NCI-H510A treated with DMSO at 0.1 percent for 48 hours (cell line): ENCODE results near the gene EVA1C.
"Not testable (repeated sequence)": the region's sequence is repeated elsewhere in the genome, so short reads cannot be mapped to it uniquely, and the experiment has no call there.

Experiments
- DNase-seq: peaks from one replicate; lab custom pipeline; 2025; lab: John Stamatoyannopoulos, UW

The EVA1C gene

GRCh38 chr21:32462564-32462963, 50.1 kb downstream of the EVA1C start:
- not testable (repeated sequence) for DNase-seq

GRCh38 chr21:32463367-32463766, 50.9 kb downstream of the EVA1C start:
- no peak for DNase-seq

GRCh38 chr21:32463889-32464300, 51.4 kb downstream of the EVA1C start:
- no peak for DNase-seq

DNA sequence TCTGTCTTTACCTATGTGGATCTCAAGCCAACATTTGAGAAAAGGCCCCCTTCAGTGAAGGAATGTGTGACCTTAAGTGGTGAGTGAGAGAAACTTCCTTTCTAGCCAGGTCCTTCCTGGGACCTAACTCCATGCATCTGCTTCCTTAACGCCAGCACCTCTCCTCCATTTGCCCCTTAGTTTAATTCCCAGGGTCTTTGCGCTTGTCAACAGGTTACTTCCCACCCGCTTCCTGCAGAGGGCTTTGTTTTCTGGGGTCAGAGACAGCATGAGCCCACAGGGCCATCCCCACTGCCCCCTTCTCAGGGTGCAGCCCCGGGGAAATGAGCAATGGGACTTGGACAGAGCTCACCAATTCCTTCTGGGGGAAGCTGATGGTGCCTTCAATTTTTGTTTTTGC, 54.8 kb downstream of the EVA1C start:
- DNase-seq: no peak

- no peak for DNase-seq
Observed at GRCh38 chr21:32468681-32469111, 56.2 kb downstream of the EVA1C start.

GRCh38 chr21:32469628-32470027, 57.1 kb downstream of the EVA1C start:
- DNase-seq: no peak

- DNase-seq: no peak
Observed at GRCh38 chr21:32470206-32470605, 57.7 kb downstream of the EVA1C start.

DNA sequence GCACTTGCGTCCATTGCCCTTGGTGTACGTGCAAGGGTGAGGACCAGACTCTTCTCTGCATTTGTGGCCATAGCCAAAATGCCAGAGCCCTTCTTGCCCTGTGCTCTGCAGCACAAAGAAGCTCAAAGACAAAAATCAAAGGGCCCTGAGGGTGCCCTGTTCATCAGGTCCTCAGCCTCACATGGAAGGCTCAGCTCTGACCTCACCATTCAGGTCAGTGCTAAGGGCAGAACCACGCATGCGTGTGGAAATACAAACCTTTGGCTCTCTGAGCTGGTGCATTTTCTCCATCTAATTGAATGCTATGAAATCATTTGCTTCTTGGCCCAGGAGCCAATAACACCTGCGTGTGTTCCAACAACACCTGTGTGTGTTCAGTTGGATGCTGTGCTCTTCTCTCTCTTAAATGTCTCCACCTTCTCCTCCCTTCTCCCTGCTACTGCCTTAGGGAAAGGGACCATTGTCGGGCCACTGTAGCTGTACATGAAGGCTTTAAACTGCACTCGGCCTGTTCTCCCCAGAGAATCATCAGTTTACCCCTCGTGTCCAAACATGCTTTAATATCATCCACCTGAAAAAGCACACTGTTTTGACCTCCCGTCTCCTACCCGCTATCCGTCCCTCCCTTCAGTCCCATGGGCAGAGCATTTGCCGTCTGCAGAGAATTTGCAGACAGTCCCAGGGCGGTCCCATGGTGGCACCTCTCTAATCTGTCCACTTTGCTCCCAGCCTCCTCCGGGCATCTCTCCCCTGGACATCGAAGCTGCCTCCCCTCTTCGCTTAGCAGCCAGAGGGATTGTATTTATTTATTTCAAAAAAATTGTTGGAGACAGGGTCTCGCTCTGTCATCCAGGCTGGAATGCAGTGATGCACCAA, 60.6 kb downstream of the EVA1C start:
- no peak for DNase-seq

- no peak for DNase-seq
Observed at GRCh38 chr21:32474179-32475059, 61.9 kb downstream of the EVA1C start.

DNA sequence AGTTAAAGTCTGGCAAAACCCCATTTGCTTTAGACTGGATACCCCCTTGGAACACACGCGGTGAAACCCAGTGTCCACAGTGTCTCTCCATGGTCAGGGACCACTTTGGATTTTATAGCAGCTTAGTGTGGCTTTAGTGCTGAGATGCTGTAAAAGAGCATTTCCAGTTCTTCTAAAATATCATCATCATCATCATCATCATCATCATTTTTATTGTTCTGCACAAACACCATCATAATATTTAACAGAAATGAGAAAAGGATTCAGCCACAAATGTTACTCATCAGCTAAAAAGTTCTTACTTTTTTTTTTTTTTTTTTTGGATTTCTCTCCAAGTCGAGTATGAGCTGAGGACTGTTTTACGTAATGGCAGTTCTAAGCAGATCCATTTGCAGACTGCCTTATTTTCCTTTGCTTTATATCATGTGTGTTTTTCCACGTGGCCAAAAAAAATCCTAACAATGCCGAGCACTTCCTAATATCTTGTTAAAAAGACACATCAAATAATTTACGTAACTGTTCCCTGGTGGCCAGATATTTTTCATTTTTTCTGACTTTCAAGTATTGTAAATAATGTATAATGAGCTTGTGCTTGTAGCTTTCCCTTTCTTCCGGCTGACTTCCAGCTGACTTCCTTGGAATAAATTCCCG, 62.8 kb downstream of the EVA1C start:
- no peak for DNase-seq

- DNase-seq: no peak
Observed at GRCh38 chr21:32476661-32477423, 64.3 kb downstream of the EVA1C start.

DNA sequence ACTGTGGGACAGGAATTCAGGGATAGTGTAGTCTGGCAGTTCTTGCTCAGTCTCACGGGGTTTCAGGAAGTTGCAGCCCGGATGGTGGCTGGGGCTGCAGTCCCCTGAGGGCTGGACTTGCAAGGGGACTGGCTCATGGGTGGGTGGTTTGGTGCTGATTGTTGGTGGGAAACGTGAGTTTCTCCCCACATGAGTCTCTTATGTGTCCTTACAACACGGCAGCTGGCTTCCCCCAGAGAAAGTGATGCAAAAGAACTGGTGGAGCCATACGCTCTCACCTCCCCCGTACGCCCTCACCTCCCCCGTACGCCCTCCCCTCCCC, 64.9 kb downstream of the EVA1C start:
- DNase-seq: no peak

- DNase-seq: no peak
Observed at GRCh38 chr21:32481875-32482408, 69.4 kb downstream of the EVA1C start.

- DNase-seq: no peak
Observed at GRCh38 chr21:32482565-32483292, 70.2 kb downstream of the EVA1C start.

GRCh38 chr21:32483293-32483595, 70.7 kb downstream of the EVA1C start:
- DNase-seq: peak; percentile 22

- no peak for DNase-seq
Observed at GRCh38 chr21:32484706-32485380, 72.3 kb downstream of the EVA1C start.

GRCh38 chr21:32492376-32492775, 79.9 kb downstream of the EVA1C start:
- DNase-seq: no peak

DNA sequence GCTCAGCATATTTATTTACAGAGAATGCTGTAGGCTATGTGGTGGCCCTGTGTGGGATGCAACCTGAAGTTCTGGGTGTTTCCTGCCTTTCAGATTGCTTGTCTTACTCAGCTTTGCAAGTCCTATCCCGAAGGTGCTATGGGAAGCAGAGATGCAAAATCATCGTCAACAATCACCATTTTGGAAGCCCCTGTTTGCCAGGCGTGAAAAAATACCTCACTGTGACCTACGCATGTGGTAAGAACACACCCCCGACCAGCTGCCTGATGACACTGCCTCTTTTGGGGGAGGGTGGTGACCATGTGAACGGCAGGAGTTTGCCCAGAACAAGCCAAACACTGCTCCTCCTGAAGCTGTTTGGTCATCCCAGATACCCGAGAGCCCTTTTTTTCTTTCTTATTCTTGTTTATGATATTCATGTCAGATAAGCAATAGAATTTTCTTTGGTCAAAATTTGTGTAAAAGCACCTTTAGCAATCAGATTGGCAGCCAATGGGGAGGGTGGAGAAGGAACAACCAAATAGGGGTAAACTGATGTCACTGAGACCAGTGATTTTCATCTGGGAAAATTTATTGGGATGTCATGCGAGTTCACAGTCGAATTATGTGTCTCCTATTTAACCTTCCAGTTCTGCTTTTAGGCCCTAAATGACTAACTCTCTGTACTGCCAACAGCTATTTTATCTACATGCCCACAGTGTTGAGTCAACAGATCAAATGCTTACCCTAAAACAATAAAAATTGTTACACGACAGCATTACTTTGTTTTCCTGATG, 82.6 kb downstream of the EVA1C start:
- DNase-seq: no peak

GRCh38 chr21:32496568-32496967, 84.1 kb downstream of the EVA1C start:
- no peak for DNase-seq
